HG03175 (cell line): ENCODE measurements around the gene MAB21L3.

ENCODE experiments used
- ATAC-seq: cut with Tn5 transposase; IDR thresholded peaks from one replicate; pipeline ENCODE4 v1.9.1; 2021; ENCODE audit warnings: mild to moderate bottlenecking, moderate library complexity; ENCODE audit not compliant: unreplicated experiment

Gene MAB21L3

GRCh38 chr1:116163533-116163932 lies 52.3 kb downstream of the MAB21L3 start:
- no peak for ATAC-seq

DNA sequence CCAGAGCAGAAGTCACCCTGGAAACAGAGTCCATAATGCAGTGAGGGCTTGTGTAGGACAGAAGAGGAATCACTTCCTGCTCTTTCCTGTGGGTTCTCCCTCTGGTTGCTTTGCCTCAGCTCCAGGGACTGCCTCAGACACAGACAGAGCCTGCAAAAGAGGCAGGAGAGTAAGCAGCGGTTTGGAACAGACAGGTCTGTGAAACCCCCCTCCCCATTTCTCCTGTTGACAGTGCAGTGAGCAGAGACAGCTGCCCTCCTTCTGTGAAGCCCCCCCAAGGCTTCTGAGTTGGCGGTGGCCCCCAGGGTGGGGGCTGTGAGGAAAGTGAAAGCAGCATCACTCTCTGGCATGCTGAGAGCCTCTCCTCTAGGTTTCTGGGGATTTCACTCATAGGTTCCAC lies 53.0 kb downstream of the MAB21L3 start:
- ATAC-seq, result no peak

DNA sequence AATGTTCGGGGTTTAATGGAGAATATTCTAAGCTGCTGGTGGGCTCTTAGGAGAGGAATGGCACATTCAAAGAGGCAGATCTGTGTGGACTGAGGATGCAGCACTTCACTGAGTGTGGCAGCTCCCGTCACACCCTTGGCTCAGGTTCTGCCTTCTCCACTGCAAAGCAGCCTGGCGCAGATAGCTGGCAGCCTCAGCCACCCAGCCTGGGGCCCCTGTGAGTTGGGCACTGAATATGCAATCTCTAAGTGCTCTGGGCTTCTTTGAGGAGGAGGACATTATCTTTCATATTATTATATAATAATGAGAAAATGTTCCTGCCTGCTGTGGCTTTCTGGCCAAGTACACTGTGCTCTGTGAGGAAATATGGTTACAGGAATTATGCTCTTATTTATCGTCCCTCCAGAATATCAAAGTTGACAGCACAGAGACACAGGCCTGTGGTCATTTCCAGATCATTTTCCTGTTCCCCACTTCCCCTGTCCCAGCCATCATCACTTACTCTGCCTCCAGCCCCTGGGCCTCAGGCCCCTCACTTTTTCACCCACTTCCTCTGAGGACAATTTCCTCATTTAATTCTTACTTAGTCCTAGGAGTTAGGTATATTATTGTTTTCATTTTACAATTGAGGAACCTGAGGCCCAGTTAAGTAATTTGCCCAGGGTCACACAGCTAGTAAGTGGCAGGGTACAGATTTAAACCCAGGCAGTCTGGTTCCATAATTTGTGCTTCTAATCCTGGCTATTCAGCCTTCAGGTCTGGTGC lies 53.6 kb downstream of the MAB21L3 start:
- no peak for ATAC-seq

DNA sequence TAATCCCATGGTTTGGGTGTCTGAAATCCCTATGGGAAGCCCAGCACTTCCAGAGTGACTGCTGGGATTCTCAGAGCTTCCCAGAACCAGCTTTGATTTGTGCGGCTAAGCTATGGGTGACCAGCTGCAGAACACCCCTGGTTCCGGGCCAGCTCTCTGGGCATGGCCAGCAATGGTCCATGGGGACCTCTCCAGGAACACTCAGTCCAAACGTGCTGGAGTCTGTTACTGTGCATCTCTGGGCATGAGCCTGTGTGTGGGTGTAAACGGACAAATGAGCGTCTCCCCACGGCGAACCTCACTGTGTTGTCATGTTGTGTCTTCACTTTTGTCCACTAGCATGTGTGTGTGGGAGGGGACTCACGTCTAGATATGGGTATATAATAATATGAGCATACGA lies 54.4 kb downstream of the MAB21L3 start:
- no peak for ATAC-seq

DNA sequence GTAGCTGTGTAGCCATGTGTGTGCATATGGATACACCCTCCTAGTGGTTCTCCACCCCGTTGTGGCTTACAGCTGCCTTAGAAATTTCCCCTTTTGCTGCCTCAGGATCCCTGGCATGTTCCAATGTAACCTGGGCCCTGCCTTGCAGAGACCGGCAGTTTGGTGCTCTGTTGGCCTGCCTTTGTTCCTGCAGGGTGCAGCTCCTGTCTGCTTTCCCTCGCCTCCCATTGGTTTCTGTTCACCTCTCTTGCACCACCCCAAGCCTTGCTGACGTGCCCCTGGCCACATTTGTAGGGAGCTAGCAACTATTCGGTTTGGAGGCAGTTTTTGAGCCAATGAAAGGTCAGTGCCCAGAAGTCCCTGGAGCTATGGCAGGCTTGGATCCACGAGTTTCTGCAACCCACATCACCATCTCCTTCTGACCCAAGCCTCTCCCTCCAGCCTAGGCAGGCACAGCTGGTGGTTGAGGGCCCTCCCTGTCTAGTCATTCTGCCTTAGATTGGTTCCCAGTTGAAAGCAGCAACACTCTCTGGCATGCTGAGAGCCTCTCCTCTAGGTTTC lies 54.9 kb downstream of the MAB21L3 start:
- no peak for ATAC-seq

DNA sequence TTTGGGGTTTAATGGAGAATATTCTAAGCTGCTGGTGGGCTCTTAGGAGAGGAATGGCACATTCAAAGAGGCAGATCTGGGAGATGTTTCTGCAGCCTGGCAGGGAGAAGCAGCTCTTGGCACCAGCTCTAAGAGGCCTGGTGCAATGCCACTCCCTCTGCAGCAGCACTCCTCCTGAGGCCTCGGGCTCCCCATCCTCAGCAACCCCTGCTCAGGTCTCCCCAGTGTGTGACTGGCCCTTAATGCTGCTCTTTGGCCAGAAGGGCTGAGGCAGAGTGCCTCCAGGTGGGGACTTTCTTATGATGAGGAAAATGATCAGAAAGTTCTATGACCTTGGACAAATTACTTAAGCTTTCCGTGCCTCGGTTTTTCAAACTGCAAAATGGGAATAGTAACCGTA lies 55.5 kb downstream of the MAB21L3 start:
- no peak for ATAC-seq

GRCh38 chr1:116167625-116168276 lies 56.6 kb downstream of the MAB21L3 start:
- ATAC-seq, result no peak

DNA sequence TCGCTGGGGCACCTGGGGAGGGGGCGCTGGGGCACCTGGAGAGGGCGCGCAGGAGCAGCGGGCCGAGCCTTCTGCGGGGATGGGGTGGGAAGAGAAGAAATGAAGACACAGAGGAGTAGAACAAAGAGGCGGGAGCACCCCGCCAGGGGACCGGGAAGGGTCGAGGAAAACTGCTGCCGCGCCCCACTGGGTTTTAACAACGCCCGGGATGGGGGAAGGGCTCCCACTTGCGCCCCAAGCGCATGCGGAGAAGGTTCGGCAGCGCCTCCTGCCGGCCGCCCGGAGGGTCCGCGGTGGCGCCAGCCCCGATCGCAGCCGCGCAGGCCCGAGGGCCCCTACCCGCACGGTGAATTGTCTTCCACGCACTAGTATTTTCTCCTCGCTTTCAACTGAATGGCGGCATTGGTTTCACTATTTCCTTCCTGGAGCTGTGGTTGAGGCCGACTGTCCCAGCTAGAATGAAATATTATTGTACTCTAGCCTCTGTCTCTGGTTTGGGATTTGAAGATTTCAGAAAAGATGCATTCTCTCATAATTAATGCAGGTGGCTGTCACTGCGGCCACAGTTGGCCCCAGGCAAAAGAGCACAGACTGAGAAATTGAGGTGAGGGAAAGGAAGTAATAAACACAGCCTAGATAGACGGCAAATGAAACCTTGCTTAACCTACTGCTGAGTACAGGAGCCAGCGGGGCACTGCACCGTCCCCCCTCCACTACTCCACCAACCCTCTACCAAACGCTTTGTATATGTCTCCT lies 57.3 kb downstream of the MAB21L3 start:
- ATAC-seq, result peak; percentile 91

- no peak for ATAC-seq
Measured at GRCh38 chr1:116169898-116170297, 58.7 kb downstream of the MAB21L3 start.

DNA sequence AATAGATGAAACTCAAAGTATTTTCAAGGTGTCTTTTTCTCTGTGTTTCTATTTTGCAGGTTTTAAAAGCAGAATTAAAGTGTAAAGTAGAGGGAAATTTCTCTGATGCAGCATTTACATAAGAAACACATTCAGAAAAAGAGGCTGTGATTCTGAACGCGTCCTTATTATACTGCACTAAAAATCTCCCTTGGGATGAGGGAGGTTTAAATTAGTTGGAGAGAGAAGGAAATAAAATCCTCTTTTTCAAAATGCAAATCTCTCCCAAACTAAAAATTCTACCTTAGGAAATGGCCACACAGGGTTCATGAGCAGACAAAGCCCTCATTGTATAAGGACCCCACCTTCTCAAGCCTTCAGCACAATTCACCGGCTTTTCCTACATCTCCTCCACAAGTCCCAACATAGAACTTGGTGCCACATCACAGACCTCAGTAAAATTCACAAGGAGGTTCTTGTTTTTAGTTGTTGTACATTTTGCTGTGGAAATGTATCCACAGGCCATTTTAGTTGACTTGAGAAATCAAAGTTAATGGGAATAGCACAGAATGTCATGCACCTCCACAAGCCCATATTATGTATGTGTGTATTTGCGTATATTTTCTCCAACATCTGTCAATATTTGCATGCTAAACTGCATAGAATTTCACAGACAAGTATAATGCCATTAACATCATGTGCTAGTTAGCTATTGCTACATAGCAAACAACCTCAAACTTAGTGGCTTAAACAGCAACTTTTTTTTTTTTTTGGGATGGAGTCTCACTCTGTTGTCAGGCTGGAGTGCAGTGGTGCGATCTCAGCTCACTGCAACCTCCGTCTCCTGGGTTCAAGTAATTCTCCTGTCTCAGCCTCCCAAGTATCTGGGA lies 59.8 kb downstream of the MAB21L3 start:
- ATAC-seq, result no peak

DNA sequence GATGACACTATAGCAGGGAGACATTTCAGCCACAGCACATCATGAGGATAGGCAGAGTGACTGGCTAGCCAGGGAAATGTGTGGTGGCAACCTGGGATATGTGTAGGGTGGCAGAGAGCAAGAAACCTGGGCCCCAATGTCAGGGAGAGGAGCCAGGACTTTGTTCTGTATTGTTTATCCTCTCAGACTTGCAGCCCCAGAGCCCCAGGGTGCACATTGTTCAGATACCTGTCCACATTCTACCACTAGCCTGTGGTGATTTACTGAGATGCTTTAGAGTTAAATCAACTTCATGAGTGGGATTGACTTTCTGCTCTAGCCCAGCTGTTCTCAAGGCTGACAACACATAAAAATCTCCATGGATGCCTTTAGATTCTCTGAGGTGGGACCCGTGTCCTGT lies 61.5 kb downstream of the MAB21L3 start:
- ATAC-seq, result no peak

- ATAC-seq, result no peak
Measured at GRCh38 chr1:116175611-116176010, 64.4 kb downstream of the MAB21L3 start.

DNA sequence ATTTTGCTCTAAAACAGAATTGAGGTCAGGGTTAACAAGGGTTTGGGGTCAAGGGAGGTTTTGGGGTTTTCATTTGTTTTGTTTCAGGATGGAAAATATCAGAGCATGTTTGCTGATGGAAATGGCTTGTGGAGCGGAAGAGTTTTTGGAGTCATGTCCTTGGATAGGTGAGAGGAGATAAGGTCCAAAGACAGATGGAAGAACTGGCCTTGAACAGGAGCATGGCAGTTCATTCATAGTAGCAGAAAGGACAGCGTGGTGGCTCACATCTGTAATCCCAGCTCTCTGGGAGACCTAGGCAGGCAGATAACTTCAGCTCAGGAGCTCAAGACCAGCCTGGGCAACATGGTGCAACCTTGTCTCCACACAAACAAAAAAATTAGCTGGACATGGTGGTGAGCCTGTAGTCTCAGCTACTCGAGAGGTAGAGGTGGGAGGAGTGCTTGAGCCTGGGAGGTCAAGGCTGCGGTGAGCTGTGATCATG lies 65.1 kb downstream of the MAB21L3 start:
- ATAC-seq, result no peak

GRCh38 chr1:116177861-116178260 lies 66.7 kb downstream of the MAB21L3 start:
- no peak for ATAC-seq

DNA sequence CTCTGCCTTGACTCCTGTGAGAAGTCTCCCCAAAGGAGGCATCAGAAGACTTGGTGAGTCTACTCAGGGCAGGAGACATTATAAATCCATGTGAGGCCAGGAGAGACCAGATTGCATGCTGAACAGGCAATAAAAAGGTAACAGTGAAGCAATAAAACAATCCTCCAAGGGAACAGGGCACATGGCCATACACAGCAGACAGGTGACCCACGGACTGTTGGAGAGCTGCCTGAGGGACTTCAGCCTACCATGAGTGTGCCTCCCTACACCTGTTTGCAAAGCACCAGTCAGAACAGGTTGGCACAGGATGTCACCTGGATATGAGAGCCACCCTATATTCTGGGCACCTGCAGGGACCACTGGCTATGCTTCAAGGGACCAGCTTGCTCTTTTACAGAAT lies 67.6 kb downstream of the MAB21L3 start:
- ATAC-seq, result no peak

- no peak for ATAC-seq
Measured at GRCh38 chr1:116179419-116179818, 68.2 kb downstream of the MAB21L3 start.

DNA sequence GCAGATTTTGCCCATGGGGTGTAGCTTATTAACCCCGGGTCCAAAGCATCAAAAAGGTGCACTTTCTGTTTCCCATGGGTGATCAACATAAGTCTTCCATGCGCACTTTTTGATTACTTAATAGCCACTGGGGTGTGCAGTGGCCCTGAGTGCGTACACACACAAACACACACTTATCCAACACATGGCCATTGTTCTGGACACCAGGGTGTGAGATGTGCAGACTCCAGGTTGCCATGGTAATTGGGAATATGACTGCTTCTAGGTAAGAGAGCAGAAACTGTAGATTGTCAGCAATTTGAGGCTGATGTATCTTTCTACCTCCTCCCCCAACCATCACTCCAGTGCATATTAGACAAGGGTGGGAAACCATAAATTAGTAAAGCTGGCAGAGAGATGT lies 68.8 kb downstream of the MAB21L3 start:
- ATAC-seq, result no peak

DNA sequence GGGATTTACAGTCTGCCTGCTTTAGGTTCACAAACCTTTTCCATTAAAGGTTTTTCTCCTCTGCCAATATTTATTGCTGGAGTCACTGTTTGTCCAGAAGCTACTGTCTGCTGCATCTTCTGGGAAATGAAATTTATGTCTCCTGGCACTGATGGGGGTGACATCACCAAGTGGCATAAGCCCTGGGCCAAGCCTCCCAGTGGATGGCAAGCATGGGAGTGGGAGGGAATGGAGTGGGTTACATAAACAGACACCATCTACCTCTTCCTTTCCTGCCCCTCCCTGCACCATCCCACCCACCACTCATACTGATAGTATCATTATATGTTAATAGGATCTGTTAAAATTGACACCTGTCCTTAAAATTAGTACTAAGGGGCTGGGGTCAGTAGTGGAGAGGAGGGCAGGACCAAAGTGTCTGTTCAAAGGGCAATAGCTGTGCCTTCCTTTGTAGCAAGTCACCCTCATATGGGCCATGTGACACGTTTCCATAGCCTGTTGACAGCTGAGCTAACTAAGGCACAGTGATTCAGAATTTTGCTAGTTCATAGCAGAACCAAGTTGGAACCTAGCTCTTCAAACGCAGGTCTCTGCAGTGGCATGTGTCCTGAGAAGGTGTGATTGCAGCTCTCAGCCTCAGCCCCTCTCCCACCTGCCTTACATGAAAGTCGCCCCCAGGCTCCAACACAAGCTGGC lies 71.0 kb downstream of the MAB21L3 start:
- no peak for ATAC-seq
